ENCODE results near the gene HHAT.

The HHAT gene

DNA sequence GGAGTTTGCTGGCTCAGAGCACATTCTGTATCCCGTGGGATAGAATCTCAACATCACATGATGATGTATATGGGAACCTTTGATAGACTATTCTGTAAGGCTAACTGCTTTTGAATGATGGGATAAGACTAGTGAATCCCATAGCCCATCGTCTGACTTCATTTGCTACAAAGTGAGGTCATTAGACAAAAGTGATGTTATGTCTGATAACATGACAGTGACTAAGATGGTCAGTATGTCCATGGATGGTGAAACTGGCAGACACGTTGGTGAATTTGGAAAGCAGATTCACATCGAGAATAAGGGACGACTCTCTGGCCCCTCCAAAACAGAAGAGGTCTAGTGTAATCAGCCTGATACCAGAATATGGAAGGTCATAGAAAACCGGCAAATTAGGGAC lies 108.4 kb downstream of the HHAT start:
- DNase-seq (ENCODE audit: insufficient read length, low spot score) (no peak), FAIRE-seq (no peak)
- TF ChIP-seq, protein P1, sequence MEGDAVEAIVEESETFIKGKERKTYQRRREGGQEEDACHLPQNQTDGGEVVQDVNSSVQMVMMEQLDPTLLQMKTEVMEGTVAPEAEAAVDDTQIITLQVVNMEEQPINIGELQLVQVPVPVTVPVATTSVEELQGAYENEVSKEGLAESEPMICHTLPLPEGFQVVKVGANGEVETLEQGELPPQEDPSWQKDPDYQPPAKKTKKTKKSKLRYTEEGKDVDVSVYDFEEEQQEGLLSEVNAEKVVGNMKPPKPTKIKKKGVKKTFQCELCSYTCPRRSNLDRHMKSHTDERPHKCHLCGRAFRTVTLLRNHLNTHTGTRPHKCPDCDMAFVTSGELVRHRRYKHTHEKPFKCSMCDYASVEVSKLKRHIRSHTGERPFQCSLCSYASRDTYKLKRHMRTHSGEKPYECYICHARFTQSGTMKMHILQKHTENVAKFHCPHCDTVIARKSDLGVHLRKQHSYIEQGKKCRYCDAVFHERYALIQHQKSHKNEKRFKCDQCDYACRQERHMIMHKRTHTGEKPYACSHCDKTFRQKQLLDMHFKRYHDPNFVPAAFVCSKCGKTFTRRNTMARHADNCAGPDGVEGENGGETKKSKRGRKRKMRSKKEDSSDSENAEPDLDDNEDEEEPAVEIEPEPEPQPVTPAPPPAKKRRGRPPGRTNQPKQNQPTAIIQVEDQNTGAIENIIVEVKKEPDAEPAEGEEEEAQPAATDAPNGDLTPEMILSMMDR (IDR thresholded peaks at IDR 0.05; ENCODE audit: insufficient read depth, missing control alignments), result no peak

DNA sequence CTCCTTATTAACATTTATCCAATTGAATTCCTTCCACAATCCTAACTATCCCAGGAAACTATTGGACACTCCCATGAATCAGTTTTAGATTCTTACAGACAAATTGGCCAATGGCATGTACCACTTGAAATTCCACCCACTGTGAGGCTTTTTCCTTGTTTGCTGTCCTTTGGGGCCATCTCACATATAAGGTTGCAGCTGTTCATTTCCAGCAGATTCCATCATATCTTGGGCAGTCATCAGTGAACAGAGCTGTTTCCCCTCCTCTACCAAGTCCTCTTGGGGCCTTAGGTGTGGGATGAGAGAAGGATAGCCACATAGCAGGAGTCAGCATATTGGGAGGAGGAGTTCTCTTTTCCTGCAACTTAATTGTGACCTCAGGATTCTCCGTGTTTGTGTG lies 109.1 kb downstream of the HHAT start:
- FAIRE-seq (no peak), DNase-seq (ENCODE audit: insufficient read length, low spot score) (no peak)
- TF ChIP-seq, protein P1 (IDR thresholded peaks at IDR 0.05; ENCODE audit: insufficient read depth, missing control alignments), result no peak

DNA sequence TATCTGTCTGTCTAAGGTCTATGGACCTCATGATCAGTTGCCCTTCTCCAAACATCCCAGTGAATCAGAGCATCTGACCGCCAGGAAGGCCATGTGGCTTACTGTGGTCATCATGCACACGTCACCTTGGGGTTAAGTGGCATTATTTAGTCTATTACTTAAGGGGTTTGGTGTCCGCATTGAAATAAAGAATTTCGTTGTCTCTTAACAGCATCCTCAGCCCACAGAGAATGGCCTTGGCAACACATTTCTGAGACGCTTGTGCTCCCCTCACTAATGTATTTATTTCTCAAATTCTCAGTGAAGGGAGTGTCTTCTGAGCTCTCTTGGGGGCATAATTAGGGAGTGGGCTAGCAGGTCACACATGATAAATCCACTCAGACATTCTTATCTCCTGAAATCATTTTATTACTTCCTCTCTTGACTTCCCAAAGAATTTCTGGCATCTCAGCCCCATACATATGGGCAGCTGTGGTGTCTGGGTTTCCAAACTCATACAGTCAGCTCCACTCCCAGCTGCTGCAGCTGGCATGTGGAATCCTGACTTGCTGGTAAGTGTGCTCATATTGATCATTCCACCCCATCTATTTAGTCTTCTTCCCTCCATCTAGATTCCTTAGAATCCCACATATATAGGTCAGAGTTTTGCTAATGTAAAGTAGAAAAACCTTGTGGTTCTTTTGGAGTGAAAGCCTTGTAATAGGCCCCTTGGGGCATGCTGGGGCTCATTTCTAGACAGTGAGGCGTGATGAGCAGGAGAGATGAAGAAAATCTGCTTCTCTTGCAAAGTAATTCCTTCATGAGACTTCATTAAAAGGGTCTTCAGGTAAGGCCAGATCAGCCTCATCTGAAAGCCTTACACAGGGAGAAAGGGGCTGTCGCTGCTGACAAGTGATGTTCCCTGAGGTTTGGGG lies 110.5 kb downstream of the HHAT start:
- TF ChIP-seq, protein P1 (IDR thresholded peaks at IDR 0.05; ENCODE audit: insufficient read depth, missing control alignments), result no peak
- no peak for FAIRE-seq
- no peak for DNase-seq (ENCODE audit: insufficient read length, low spot score)

DNA sequence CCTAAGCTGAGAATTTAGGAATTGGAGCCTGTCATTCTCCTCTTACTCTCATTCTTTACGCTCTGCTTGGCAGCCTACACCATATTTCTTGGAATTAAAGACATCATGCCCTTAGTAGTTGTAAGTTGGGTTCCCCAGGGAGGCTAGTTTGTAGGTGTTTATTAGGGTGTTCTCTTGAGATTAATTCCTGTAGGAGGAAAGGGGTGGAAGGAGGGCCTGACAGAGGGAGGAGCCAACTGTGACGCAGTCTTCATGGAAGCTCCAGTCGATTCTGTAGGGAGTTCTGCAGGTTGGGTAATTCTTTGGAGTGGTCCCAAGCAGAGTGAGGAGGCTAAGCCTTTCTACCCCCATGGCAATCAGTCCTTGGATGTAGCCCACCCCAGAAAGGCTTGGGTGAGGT lies 111.4 kb downstream of the HHAT start:
- FAIRE-seq, result no peak
- DNase-seq (ENCODE audit: insufficient read length, low spot score), result no peak
- TF ChIP-seq, protein P1 (IDR thresholded peaks at IDR 0.05; ENCODE audit: insufficient read depth, missing control alignments), result no peak

DNA sequence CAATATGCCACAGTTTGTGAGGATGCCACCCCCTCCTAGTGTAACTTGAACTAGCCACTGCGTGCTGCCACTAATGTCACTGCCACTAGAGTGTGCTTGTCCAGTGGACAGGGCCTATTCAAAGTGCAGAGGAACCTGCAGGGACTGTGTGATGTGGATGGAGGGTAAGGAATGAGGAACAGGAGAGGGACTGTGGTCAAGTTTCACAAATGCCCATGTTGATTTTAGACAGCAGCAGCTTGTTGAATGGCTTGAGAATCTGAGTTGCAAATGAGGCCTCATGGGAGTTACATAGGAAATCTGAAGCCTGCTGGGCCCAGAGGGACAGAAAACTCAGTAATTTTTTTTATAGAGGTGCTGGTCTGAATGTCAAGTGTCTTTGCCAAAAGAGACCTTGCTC lies 112.3 kb downstream of the HHAT start:
- DNase-seq (ENCODE audit: insufficient read length, low spot score) (no peak), FAIRE-seq (no peak)
- TF ChIP-seq, protein P1 (IDR thresholded peaks at IDR 0.05; ENCODE audit: insufficient read depth, missing control alignments), result no peak

DNA sequence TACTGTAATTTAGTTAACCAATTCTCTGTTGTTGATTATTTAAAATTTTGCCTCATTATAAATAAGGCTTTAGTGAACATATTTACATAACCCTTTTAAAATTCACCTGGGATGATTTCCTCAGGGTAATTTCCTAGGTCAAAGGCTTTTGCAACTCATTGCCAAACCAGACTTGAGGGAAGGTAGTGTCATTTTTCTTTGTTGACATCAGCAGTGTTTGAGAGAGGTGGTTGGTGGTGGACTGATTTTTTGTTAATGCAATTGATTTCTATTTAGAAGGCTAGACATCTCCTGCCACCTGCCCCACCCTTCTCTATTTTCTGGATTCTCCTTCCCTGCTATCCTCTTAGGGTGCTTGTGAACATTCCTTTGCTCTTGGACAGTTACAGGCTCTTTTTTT lies 116.8 kb downstream of the HHAT start:
- TF ChIP-seq, protein P1 (IDR thresholded peaks at IDR 0.05; ENCODE audit: insufficient read depth, missing control alignments), result no peak
- FAIRE-seq (peak; percentile 72), DNase-seq (ENCODE audit: insufficient read length, low spot score) (no peak)

DNA sequence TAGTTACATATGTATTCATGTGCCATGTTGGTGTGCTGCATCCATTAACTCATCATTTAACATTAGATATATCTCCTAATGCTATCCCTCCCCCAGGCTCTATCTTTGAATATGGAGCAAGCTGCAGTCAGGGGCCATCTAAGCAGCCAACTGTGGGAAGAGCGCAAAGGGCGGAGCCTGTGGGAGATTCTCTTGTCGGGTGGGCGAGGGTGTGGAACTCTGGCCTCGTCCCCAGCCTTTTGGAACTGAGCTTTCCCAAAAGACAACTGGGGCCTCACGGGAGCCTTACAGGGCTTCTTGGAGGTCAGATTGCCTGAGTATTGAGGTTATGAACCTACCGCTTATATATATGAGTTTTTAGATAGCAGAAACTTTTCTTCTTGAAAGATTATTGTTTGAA lies 117.2 kb downstream of the HHAT start:
- DNase-seq (ENCODE audit: insufficient read length, low spot score) (no peak), FAIRE-seq (no peak)
- TF ChIP-seq, protein P1 (IDR thresholded peaks at IDR 0.05; ENCODE audit: insufficient read depth, missing control alignments), result no peak

Measured in D721Med (cell line).